UCSD-AML1 (cell line): ENCODE data around the gene BOLA2B.
"Not testable (repeated sequence)": the region's sequence is repeated elsewhere in the genome, so short reads cannot be mapped to it uniquely, and the experiment has no call there.

Source experiments
- DNase-seq: peaks from one replicate; lab custom pipeline; 2025; ENCODE audit not compliant: unreplicated experiment; lab: John Stamatoyannopoulos, UW

BOLA2B gene

DNA sequence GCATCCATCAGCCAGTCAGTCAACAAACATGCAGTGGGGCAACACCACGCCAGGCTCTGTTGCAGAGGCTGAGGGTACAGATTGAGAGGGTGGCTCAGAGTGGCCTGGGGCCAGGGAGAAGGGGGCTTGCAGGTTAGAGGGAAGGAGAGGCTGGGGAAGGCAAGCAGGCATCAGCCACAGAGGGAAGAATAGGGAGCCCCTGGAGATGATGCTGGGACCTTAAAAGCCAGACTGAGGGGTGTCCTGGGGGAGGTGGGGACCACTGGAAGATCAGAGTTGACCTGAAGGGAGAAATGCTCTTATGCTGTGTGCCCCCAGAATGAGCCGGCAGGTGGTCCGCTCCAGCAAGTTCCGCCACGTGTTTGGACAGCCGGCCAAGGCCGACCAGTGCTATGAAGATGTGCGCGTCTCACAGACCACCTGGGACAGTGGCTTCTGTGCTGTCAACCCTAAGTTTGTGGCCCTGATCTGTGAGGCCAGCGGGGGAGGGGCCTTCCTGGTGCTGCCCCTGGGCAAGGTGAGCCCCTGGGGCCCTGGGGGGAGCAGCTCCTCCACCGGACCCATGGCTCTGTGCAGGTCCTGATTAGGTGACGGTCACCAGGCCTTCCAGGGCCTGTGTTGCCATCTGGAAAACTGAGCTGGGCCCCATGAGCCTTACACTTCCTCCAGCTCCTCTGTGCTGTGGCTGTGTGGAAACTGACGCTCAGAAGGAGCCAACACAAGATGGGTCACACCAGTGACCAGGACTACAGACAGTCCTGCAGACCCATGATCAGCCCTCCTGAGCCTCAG lies 8.4 kb downstream of the BOLA2B start:
- DNase-seq, result no peak

DNA sequence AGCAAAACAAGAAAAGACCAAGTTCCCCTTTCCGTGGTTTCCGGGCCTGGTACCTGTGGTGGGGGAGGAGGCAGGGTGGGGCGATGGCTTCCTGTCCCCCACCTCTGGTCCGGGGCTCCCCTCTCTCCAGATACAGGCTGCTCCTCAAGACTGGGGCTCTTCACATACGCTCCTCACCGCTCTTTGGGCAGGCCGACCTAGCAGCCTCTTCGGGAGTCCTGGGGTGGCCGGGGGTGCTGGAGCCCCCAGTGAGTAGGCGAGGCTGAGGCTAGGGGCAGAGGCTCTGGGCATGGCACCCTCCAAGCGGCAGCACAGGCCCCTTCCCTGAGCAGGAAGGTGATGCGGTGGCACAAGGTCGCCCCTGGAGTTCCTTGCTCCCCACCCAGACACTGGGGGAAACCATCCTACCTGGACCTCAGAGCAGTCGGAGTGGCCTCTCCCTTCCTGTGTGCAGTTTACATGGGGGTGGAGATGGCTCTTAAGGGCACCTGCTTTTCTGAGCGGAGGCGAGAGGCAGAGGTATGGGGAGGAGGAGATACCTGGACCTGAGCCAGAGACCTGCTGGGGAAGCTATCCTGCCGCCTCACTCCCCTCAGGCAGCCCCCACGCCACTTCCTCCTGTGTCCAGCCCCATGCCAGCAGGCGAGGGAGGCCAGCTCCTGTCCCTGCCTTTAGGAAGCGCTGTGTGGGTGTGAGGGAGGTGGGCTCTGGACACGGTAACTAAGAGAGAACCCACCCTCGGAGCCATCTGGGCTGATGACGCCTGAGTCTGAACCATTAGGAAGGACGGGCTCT lies 9.2 kb downstream of the BOLA2B start:
- DNase-seq, result peak; percentile 75

GRCh38 chr16:30183233-30184095 lies 10.0 kb downstream of the BOLA2B start, which contains the start of gene CORO1A:
Gene CORO1A (plus strand): TSS chr16:30183602. CDS start chr16:30185210, 1,608 bp downstream.
- DNase-seq, result peak; percentile 88

GRCh38 chr16:30180741-30181140 lies 12.7 kb downstream of the BOLA2B start:
- no peak for DNase-seq

GRCh38 chr16:30179931-30180330 lies 13.5 kb downstream of the BOLA2B start:
- no peak for DNase-seq

DNA sequence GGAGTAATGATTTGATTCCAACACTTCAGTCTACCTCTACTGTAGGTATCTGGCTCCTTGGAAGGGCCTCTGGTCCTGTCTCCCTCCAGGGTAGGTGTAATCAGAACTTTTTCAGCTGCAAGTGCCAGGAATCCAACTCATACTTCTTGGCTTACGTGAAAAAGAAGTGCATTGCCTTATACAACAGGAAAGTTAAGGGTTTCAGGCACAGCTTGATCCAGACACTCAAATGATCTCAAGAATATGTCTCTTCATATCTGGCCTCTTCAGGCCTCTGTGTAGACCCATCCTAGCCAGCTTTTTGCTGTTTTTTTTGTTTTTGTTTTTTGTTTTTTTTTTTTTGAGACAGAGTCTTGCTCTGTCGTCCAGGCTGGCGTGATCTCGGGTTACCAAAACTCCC lies 14.3 kb downstream of the BOLA2B start:
- DNase-seq, result no peak

DNA sequence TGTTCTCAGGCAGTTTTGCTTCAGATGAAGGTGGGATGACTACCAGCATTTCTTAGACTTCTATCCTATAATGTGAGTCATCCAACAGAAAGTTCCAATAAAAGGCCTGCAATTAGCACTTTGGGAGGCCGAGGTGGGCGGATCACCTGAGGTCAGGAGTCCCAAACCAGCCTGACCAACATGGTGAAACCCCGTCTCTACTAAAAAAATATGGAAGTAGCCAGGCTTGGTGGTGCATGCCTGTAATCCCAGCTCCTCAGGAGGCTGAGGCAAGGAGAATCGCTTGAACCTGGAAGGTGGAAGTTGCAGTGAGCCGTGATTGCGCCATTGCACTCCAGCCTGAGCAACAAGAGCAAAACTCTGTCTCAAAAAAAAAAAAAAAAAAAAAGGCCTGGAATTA lies 16.6 kb downstream of the BOLA2B start:
- DNase-seq, result not testable (repeated sequence)

DNA sequence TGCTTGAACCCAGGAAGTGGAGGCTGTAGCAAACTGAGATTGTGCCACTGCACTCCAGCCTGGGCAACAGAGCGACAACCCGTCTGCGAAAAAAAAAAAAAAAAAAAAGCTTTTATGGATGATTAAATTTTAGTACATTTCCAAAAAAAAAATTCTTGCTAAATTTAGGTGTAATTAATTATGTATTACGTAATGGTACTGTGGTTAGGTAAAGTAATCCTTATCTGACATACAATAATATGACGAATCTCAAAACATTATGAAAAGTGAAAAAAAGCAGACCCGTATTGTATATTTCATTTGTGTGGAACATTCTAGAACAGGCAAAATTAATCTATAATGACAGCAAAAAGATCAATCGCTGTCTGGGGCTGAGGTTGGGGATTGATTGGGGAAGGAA lies 20.4 kb downstream of the BOLA2B start:
- no peak for DNase-seq

GRCh38 chr16:30170145-30170544 lies 23.3 kb downstream of the BOLA2B start:
- DNase-seq, result not testable (repeated sequence)

GRCh38 chr16:30169416-30169815 lies 24.1 kb downstream of the BOLA2B start:
- DNase-seq, result not testable (repeated sequence)

DNA sequence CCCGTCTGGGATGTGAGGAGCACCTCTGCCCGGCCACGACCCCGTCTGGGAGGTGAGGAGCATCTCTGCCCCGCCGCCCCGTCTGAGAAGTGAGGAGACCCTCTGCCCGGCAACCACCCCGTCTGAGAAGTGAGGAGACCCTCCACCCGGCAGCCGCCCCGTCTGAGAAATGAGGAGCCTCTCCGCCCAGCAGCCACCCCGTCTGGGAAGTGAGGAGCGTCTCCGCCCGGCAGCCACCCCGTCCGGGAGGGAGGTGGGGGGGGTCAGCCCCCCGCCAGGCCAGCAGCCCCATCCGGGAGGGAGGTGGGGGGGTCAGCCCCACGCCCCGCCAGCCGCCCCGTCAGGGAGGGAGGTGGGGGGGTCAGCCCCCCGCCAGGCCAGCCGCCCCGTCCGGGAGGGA lies 24.7 kb downstream of the BOLA2B start:
- DNase-seq, result not testable (repeated sequence)

DNA sequence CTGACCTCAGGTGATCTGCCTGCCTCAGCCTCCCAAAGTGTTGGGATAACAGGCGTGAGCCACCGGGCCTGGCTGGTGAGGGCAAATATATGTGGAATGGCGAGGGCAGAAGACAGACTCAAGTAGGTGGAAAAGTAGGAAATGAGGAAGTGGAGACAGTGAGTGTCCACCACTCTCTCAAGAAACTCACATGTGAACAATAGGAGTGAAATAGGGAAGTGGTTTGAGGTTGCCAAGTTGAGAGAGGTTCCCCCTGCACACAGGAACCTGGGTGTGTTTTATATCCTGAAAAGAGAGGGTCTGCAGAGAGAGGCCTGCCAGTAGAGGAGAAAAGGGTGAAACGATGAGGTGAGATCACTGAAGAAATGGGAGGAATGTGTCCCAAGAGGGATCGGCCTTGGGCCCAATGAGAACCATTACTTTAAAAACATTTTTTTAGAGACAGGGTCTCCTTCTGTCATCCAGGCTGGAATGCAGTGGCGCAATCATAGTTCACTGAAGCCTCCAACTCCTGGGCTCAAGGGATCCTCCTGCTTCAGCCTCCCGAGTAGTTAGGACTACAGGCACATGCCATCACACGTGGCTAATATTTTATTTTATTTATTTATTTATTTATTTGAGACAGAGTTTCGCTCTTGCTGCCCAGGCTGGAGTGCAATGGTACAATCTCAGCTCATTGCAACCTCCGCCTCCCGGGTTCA lies 27.1 kb downstream of the BOLA2B start:
- peak; percentile 46 for DNase-seq

DNA sequence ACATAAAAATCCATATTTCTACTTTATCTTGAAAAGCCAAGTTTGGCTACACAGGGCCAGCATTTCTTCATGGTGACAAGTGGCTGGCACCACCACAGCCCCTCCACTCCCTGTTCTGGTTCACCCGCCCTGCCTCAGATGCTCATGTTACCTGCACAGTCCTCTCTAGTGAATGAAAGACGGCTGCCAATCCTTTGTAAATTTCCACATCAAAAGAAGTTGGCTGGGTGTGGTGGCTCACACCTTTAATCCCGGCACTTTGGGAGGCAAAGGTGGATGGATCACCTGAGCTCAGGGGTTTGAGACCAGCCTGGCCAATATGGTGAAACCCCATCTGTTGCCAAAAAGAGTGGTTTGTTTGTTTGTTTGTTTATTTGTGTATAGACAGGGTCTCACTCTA lies 29.9 kb downstream of the BOLA2B start:
- DNase-seq, result no peak

DNA sequence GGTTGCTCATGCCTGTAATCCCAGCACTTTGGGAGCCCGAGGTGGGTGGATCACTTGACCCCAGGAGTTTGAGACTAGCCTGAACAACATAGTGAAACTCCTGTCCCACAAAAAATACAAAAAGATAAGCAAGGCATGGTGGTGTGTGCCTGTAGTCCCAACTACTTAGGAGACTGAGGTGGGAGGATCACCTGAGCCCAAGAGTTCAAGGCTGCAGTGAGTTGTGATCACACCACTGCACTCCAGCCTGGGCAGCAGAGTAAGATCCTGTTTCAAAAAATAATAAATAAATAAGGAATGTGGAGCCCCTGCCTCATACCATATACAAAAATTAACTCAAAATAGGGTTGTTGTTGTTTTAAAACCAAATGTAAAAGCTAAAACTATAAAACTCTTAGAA lies 36.3 kb downstream of the BOLA2B start:
- DNase-seq, result no peak

DNA sequence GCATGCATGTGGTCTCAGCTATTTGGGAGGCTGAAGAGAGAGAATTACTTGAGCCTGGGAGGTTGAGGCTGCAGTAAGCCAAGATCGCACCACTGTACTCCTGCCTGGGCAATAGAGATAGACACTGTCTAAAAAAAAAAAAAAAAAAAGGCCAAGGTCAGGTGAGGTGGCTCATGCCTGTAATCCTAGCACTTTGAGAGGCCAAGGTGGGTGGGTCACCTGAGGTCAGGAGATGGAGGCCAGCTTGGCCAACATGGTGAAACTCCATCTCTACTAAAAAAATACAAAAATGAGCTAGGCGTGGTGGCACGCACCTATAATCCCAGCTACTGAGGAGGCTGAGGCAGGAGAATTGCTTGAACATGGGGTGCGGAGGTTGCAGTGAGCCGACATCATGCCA lies 38.3 kb downstream of the BOLA2B start:
- no peak for DNase-seq

GRCh38 chr16:30152517-30152916 lies 40.9 kb downstream of the BOLA2B start:
- DNase-seq, result no peak

GRCh38 chr16:30151091-30151490 lies 42.4 kb downstream of the BOLA2B start:
- no peak for DNase-seq

GRCh38 chr16:30149250-30149930 lies 44.1 kb downstream of the BOLA2B start:
- DNase-seq, result no peak

DNA sequence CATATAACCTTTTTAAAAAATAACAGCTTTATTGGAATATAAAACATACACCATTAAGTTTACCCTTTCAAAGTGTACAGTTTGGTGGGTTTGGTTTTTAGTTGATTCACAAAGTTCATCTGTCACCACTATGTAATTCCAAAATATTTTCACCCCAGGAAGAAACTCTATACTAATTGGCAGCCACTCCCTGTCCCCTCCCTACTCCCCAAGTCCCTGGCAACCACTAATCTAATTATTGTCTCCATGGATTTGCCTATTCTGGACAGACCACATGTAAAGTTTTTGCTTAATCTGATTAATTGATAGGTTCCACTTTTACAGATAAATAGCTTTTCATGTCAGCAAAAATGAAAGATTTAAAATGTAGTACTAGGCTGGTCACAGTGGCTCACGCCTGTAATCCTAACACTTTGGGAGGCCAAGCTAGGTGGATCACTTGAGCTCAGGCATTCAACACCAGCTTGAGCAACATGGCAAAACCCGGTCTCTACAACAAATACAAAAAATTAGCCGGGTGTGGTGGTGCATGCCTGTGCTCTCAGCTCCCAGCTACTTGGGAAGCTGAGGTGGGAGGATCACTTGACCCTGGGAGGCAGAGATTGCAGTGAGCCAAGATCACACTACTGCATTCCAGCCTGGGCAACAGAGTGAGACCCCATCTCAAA lies 45.5 kb downstream of the BOLA2B start:
- DNase-seq, result no peak

DNA sequence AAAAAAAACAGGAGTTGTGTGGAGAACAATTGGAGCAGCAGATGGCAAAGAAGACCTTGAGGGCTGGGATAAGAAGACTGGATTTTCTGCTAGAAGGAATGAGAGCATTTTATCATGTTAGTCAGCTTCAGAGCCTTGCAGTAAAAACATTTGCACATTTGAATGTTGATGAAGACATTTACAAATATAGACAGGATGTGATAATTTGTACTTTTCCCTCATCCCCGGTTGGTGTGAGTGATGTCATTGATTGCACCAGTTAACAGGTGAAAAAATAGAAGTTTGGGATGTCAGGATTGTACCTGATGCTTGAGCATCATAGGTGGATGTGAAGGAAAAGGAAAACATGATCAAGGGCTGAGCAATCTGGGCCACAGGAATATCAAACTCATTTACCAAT lies 47.8 kb downstream of the BOLA2B start:
- no peak for DNase-seq
